Retina (tissue), 1 donor: ENCODE data around the gene FER1L5.

Experiments used
- DNase-seq: peaks from one replicate; pipeline ENCODE4 v3.0.0-alpha.2; 2016

FER1L5 gene

DNA sequence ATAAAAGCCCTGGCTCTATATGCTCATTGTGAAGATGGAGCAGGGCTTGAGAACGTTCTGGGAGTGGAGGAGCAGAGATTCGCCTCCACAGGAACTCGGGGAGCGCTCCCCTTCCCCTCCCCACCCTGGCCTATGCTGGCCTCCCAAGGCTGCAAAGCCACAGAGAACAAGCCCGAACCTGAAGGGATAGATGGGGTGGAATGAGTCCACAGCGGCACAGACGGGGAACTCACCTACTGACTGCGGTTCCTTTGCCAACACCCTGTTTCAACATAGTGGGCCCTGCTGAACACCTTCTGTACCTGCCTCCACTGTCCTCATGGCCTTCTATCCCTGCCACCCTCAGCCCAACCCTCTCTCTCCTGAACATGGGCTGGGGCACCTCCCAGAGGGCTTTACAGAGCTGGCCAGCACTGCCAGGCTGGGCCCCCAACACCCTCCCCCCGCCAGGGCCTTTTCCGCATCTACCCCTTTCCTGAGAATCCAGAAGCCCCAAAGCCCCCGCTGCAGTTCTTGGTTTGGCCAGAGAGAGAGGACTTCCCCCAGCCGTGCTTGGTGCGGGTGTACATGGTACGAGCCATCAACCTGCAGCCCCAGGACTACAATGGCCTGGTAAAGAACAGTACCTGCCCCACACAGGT, 55.8 kb downstream of the FER1L5 start:
- no peak for DNase-seq

DNA sequence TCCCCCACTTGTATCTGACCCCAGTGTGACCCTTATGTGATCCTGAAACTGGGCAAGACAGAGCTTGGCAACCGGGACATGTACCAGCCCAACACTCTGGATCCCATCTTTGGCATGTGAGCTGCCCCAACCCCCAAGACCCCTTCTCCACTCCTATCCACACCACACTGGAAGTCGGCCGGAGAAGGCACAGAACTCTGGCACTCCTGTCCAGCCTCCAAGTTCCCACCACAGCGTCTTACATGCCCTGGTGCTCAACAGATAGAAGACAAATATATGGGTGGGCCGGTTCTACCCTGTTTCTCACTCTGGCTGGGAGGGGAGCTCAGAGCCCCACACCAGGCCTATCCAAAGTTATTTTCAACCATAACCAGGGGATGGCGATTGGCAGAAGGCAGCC, 56.5 kb downstream of the FER1L5 start:
- no peak for DNase-seq

DNA sequence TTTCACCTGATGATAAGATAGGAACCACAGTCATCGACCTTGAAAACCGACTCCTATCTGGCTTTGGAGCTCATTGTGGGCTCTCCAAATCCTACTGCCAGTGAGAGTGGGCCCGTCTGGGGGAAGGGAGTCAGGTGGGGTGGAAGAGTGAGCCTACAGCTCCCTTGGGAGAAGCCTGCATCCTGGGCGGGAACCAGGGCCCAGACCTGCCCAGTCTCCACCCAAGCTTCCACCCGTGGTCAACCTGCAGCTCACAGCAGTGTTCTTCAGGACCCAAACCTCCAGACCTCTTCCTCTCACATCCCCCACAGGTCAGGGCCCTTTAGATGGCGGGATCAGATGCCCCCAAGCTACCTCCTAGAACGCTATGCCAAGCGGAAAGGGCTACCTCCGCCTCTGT, 57.1 kb downstream of the FER1L5 start:
- no peak for DNase-seq

DNA sequence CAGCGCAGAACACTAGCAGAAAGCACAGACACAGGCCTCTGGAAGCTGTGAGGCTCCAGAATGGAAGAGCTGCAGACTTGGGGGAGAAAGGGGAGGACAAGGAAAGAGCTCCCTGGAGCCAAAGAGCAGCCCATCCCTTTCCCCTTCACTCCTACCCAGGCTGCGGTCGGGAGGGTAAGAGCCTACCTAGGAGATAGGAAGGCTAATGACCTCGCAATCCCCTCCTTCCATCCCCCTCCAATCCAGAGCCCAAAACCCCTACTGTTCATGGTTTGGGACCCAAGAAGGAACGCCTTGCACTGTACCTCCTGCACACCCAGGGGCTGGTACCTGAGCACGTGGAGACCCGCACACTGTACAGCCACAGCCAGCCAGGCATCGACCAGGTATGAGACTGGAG, 57.5 kb downstream of the FER1L5 start:
- DNase-seq = no peak

DNA sequence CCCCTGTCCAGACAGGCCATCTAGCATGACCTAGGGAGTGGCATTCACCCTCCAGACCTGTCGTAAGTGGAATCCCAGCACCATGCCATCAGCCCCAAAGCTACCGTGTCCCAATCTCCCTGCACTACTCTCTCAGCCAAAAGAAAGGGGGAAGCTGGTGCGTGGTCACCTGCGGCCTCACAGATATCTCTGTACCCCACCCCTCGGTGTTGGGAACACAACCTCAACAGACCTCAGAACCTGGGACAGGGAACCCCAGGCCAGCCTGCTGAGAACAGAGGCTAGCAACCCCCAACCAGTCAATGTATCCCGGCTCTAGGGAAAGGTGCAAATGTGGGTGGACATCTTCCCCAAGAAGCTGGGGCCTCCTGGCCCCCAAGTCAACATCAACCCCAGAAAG, 59.1 kb downstream of the FER1L5 start:
- no peak for DNase-seq

DNA sequence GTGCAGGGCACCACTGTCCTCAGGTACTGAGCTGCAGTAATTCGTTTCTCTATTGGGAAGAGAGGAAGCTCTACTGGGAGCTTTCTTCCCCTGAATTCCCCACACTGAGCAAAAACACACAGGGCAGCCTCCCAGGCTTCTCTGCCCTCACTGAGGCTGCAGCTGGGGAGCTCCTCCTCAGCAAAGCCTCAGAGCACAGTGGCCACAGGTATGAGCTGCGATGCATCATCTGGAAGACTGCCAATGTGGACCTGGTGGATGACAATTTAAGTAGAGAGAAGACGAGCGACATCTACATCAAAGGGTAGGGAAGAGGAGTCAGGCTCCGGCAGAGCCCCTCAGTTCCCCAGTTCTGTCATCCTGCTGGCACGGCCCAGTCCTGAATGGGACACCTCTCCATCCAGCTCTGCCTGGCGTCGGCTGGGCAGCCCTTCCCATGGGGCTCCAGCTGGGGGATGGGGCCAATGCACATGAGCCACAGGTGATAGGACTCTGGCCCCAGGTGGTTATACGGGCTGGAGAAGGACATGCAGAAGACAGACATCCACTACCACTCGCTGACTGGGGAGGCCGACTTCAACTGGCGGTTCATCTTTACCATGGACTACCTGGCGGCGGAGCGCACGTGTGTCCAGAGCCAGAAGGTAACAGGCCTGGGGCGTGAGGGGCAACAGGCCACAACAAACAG, 59.7 kb downstream of the FER1L5 start:
- no peak for DNase-seq

DNA sequence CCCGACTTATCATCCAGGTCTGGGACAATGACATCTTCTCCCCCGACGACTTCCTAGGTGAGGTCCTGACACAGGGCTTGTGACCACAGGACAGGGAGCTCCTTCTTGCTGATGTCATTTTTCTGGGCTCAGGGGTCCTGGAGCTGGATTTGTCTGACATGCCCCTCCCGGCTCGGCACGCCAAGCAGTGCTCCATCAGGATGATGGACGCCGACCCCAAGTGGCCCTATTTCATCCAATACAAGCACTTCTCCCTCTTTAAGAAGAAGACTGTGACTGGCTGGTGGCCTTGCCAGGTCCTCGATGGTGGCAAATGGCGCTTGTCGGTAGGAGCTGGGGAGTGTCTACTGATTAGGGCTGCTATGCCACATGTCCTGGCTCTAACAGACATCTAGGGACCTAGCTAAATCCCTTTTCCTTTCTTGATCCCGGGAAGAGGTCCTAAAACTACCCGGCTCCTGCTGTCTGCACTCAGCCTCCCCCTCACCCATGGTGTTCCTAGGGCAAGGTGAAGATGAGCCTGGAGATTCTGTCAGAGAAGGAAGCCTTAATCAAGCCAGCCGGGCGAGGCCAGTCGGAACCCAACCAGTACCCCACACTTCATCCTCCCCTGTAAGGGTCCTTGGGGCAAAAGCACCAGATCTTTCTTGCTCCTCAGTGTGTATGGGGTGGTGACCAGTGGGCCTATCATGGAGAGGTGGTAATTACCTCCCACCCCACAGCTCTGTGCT, 60.6 kb downstream of the FER1L5 start:
- DNase-seq = no peak

DNA sequence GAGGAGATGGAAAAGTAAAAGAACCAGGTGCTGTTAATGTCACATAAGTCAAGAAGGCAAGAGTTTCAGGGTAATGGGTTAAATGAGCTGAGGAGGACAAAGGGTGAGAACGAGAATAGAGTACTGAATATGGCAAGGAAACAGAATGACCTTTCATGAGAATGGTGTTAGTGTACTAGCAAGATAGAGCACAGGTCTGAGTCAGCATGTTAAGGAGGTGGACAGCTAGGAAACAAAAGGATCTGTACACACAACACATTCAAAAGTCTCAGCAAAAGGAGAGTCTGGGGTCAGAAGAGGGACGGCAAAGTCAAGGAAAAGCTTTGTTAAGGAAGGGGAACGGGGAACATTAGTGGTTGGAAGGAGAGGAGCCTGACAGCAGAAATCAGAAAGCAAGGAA, 68.4 kb downstream of the FER1L5 start:
- DNase-seq = no peak

DNA sequence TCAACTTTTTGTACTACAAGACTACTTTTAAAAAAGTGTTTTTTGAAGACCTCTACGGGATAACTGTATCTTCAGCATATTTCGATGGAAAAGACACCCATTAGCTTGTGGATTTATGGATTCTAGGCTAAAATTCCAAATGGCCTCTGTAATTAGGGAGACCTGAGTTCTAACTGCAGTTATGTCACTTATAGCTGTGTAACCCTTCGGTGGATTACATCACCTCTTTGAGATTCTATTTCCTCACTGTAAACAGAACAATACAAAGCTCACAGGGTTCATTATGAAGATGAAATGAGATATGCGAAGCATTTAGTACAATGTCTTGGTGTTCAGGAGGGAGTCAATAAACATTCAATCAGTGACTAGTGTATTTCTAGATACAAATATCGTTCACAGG, 73.1 kb downstream of the FER1L5 start:
- no peak for DNase-seq

DNA sequence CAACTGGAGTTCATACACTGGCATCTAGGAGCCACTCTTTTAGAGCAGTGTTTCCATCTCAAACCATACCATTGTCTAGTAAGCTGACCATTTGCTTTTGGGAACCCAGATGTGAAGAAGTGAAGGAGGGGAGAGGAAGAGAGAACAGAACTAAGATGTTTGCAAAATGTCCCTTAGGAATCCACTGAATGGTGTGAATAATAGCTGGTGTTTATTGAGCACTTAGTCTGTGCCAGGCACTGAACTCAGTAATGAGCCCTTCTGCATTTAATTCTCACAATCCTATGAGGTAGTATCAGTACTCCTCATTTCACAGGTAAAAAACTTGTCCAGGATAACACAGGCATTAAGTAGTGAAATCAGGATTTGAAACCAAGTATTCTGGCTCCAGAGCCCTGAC, 73.8 kb downstream of the FER1L5 start:
- no peak for DNase-seq

DNA sequence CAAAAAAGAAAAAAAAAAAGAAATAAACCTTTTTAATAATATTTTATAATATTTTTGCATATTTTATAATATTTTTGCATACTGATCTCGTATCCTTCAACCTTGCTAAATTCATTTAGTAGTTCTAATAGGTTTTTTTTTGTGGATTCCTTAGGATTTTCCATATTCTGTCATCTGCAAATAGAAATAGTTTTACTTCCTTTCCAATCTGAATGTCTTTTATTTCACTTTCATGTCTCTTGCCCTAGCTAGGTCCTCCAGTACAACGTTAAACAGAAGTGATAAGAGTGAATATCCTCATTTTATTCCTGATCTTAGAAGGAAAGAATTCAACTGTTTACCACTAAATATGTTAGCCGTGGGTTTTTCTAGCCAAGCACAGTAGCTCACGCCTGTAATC, 83.6 kb downstream of the FER1L5 start:
- no peak for DNase-seq

DNA sequence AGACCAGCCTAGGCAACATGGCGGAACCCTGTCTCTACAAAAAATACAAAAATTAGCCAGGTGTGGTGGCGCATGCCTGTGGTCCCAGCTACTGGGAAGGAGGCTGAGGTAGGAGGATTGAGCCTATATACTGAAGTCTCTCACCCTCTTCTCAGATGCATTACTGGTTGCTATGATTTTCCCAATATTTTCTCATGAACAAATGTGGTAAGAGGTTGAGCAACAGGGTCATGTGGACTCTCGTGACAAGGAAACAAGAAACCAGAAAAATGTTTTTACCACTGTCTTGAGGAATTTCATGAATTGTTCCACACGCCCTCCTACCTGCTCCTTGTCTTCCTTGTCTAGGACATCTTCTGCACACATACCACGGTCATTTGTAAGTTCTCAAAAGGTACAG, 84.9 kb downstream of the FER1L5 start:
- DNase-seq = no peak

DNA sequence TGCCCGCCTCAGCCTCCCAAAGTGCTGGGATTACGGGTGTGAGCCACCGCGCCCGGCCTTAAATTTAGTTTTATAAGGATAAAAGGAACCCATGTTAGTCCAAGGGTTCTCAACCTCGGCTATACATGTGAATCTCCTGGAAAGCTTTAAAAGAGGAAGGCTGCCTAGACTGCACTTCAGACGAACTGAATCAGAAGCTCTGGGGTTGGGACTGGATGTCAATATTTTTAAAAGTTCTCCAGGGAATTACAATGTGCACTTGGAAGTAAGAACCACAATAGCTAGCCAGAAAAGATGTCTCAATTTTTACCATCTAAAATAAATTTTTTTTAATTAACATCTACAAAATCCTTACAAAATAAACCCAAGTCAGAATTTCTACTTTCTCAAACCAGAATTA, 87.2 kb downstream of the FER1L5 start:
- DNase-seq = no peak

DNA sequence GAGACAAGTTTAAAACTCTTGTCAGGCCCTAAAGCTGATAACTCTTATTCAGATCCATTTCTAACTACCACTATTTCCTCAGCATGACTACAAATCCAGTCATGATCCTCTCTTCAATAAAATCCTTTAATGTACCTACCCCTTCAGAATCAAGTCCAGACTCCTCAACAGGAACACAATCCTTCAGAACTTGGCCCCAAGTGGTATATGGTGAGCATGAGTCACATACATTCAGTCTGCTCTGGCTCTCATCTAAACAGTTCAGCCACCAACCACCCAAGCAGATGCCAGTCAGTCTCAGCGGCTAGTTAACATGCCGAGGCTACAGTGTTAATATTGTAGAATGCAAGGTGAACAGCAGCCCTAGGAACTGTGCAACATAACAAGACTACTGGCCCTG, 87.6 kb downstream of the FER1L5 start:
- DNase-seq = no peak

DNA sequence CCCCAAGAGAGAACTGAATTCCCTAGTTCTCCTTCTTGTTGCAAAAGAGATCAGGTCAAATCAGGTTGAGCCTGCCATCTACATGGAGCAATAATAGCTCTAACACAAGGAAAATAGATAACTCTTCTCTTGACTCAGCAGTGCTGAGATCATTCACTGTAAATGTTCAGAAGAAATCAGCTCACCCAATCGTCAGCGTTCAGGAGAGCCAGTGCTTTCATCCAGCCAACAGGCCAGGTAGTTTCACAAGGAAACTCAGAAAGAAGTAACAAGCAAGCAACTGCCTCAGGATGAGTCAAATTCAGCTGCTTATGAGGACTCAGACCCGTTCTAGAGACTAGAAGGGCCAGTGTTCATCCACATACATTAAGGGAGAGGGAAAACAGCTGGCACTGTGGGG, 91.4 kb downstream of the FER1L5 start:
- no peak for DNase-seq

DNA sequence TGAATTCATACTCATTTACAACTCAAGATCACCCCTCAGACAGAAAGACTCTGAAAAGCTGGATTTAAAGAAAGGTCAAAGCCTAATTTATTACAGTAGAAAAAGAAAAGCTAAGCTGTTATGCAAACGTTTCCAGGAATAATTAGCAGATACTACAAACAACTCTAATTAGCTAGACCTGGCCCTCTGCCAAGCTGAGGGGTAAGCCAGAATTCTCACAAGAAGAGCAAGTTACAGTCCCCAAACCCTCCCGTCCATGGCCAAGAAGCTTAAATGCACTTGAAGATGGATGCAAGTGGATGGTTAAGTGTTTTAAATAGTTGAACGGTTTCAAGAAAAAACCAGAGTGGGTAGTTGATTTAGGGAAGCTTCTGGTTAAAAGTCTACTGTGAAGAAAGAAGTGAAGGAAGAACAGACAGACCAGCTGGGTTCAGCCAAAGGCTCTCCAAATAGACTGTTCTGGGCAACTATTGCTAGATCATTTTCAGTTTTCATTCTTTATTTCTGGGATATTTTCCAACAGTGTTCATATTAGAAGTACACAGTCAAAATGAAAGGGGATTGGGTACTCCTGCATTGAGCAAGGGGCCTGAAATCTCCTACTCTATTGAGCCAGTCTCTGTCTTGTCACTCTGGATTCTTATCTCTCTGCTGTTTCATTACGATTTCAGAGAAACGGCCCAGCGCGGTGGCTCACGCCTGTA, 92.5 kb downstream of the FER1L5 start:
- no peak for DNase-seq

DNA sequence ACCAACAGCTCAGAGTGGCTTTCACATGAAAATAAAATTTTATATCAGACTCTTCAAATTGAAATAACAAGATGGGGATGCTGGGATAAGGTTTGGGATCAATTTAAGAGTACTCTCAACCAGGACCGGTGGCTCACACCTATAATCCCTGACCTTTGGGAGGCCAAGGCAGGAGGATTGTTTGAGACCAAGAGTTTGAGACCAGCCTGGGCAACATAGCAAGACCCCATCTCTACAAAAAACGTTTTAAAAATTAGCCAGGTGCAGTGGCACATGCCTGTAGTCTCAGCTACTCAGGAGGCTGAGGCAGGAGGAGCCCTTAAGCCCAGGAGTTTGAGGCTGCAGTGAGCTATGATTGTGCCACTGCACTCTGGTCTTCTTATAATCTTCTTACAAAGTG, 94.7 kb downstream of the FER1L5 start:
- no peak for DNase-seq

DNA sequence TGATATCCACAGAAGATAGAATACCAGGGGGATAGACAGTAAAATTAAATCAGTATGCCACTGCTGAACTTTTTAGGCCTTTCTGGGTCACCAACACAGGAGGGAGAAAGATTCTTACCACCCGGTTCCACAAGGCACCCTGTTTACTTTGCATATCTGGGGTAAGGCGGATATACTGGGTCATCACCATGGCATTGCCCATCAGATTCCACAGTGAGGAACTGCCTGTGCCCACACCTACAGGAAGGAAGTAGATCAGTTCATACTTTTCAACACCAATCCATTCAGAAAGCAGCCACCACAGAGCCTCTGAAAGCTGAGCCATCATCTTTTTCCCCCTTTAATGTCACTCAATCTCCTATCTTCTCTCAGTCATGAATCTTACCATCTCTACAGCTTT, 95.3 kb downstream of the FER1L5 start:
- no peak for DNase-seq

DNA sequence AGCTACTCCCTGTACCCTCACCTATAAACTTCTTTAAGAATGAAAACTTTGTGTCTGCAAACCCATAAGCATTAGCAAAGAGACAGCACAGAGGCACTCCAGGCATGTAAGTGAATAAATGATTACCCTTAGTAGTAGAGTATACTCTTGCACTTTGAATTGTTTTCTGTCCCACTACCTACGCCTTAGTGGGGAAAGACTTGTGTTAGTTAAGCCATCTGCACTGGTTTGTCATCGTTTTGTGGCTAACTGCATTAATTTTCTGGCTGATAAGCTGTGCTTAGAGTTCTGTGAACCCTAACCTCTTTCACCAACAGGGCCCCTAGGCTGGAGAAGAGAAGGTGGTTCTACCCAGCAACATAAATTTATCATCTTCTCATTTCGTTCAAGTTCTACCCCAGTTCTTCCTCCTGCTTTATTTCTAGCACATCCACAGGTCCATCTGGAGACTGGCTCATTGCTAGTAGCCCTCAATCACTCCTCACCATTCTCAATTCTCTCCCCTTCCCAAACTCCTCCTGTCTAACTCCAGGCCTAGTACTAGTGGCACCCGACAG, 96.6 kb downstream of the FER1L5 start:
- no peak for DNase-seq

DNA sequence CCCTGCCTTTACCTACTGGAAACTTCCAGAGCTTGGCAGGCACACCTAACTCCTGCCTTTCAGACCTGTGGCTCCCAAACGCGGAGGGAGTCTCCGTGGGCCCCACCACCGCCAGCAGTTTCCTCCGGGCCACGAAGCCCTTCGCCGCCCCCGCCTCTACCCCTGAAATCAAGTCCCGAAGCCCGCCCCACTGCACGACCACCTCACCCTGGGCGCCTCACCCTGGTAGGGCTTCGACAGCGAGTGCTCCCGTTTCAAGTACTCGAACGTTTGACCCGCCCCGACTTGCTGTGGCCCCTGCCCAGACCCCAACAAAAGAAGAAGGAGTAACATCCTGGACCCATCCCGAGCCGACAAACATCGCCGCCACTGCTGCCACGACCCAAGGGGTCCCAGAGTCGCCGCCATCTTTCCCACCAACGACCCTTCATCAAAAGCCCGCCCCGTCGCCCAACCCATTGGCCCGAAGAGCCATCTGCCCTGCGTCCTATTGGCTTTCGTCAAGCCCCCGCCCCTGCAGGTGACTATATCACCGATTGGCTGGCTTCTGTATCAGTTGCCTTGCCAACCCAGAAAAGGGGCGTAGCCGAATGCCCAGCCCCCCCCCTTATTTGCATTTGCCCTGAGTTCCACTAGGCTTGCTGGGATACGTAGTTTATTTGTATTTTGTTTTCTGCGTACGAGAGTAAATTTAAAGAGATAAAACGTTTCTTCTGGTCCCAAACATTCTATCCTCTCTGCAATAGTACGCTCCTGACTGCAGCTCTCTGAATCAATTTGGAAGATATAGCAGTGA, 97.3 kb downstream of the FER1L5 start, which contains the start of gene LMAN2L:
Gene LMAN2L, minus strand, starts transcription at position 432 of the 796 bp plus-strand sequence. Its CDS starts 24 bp downstream, at position 408.
- peak; percentile 93 for DNase-seq

DNA sequence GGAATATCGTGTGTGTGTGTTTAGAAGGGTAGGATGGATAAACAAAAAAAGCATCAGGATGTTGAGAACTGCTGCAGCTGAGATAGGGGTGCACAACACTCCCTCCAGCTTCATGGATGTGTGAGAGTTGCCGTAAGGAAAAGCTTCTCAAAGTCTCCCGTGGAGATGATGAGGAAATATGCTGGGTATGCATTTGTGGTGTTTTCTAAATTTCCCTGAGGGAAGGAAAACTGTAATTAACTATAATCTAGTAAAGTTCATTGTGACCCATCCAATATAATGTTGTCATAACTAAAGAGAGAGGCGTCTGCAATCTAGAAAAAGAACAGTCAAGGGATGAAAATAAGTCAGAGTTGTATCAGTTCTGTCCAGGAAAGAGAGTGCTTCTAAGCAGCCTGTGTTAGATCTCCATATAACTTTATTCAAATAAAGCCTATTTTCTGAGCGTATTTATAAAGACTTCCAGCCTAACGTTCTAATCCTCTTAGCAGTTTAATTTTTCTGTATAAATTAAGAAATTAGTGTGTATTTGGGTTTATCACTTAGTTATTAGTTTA, 104.6 kb downstream of the FER1L5 start:
- DNase-seq = no peak

DNA sequence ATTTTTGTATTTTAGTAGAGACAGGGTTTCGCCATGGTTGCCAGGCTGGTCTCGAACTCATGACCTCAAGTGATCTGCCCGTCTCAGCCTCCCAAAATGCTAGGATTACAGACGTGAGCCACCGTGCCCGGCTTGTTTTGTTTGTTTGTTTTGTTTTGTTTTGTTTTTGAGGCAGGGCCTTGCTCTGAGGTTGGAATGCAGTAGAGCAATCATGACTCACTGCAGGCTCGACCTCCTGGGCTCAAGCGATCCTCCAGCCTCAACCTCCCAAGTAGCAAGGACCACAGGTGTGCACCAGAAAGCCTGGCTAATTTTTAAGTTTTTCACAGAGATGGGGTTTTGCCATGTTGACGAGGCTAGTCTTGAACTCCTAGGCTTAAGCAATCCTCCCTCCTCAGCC, 109.2 kb downstream of the FER1L5 start:
- DNase-seq = no peak
